Stimulated activated CD8-positive, alpha-beta memory T cell treated with anti-CD3 and anti-CD28 coated beads, Interleukin-7, amount 100 ng/mL, for 48 hours (primary cell): ENCODE measurements around the gene CDH3.
"Not testable (repeated sequence)": the region's sequence is repeated elsewhere in the genome, so short reads cannot be mapped to it uniquely, and the experiment has no call there.

Source experiments
- DNase-seq, 2 donors: peaks; one replicate each; pipeline ENCODE4 v3.0.0-alpha.2; 2020; ENCODE audit warnings: low read depth in 1 of 2; ENCODE audit errors: extremely low read depth in 1 of 2

Gene CDH3

DNA sequence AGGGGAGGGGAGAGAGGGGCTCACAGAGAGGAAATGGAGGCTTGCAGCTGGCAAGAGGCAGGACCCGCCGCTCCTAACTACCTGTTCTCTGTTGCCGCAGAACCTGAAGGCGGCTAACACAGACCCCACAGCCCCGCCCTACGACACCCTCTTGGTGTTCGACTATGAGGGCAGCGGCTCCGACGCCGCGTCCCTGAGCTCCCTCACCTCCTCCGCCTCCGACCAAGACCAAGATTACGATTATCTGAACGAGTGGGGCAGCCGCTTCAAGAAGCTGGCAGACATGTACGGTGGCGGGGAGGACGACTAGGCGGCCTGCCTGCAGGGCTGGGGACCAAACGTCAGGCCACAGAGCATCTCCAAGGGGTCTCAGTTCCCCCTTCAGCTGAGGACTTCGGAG is 53.0 kb downstream of the CDH3 start:
- DNase-seq, result no peak

GRCh38 chr16:68700120-68700519 is 55.0 kb downstream of the CDH3 start:
- DNase-seq, result no peak

DNA sequence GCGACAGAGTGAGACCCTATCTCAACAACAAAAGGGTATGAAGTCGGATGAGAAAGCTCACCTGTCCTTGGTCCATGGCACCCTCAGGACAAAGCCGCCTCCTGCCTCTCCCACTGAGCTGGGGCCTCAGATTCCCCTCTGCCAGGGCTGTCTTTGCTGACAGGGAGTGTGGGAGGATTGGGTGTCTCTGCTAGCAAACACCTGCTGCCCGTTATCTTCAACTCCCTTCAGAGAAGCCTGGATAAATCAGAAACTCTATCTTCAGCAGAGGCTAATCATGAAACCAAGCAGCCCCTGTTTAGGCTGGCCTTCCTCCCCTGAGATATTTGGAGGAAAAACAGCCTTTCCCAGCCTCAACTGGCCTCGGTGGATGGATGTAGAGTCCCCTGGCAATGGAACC is 55.7 kb downstream of the CDH3 start:
- no peak for DNase-seq

- peak; percentile 28 to 42 for DNase-seq
Observed at GRCh38 chr16:68704232-68704867, 59.2 kb downstream of the CDH3 start.

GRCh38 chr16:68707340-68708152 is 62.4 kb downstream of the CDH3 start:
- no peak for DNase-seq

DNA sequence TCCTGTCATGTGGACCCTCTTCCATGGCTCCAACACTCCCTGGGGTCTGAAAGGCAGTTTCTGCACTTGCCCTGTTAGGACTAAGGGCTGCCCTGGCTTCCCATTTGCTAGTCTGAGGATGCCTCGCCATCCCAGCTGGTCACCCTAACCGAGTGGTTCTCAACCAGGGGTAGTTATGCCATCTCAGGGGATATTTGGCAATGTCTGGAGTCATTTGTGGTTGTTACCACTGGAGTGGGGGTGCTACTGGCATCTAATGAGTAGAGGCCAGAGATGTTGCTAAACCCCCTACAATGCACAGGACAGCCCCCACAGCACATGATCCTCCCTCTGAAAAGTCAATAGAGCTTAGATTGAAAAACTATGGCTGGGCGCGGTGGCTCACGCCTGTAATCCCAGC is 65.1 kb downstream of the CDH3 start:
- no peak for DNase-seq

DNA sequence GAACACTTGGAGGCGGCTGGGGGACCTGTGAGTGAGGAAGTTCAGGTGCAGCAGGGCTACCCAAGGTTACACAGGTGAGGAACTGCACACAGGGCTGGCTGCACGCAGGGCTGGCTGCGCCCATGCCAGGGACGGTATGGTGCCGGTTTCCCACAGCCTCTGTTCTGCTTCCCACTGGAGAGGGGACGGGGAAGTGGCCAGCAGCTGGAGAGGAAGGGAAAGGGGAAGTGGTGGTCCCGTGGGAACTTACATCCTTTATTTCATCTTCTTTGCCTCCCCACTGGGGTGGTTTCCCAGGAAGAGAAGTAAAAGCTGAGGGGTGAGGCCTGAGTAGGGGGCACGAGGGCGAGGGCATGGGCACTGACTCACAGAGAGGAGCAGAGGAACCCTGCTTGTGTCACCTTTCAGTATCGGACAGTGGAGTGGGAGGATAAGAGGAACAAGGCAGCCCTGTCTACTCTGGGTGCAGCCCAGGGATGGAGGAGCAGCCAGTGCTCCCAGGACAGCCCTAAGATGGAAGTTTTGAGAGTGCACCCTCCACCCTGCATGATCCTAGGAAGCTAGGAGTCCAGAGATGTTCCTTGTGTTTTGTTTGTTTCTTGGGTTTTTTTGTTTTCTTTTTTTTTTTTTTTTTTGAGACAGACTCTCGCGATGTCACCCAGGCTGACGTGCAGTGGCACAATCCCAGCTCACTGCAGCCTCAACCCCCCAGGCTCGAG is 66.5 kb downstream of the CDH3 start:
- peak in 1 of 2 donors; percentile 11 for DNase-seq

DNA sequence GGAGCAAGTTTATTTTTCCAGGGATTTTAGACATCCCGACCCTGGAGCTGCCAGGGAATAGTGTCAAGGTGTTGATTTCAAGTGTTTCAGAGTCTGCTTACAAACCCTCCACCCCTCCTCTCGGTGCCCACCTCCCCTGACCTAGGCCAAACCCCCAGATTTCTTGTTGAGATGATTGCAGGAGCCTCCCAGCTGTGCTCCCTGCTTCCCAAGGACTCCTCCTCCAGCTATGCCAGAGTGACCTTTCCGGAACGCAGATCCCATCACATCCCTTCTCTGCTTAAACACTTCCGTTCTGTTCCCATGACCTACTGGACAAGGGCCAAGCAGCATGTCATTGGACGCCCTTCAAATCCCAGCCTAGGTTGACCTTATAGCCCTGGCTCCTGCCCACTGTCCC is 68.3 kb downstream of the CDH3 start:
- DNase-seq, result no peak

DNA sequence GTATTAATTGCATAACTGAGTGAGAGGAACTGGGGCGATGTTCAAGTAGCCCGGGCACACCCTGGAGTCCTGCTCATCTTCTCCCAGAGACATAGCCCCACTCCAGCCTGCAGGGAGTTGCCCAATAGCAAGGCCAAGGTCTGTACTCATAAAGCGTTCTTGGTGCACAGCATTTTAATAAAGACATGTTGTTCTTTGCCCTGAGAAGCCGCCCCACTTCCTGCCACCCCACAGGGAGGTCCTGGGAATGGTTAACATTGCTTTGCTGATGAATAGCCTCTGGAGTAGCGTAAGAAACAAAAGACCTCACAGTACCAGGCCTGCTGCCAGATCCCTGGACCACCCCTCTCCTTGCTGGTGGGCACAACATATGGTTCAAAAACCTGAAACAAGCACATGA is 70.4 kb downstream of the CDH3 start:
- DNase-seq, result no peak

- DNase-seq, result not testable (repeated sequence)
Observed at GRCh38 chr16:68716516-68716915, 71.4 kb downstream of the CDH3 start.

DNA sequence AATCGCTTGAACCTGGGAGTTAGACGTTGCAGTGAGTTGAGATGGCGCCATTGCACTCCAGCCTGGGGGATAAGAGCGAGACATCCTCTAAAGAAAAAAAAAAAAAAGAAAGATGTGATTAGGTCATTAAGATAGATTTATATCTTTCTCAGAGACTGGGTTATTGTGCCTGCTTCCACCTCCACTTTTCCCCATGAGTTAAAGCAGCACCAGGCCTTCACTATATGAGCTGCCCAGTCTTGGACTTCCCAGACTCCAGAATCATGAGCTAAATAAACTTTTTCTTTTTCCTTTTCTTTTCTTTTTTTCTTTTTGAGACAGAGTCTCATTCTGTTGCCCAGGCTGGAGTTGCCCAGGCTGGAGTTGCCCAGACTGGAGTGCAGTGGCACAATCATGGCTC is 72.6 kb downstream of the CDH3 start:
- DNase-seq, result no peak

DNA sequence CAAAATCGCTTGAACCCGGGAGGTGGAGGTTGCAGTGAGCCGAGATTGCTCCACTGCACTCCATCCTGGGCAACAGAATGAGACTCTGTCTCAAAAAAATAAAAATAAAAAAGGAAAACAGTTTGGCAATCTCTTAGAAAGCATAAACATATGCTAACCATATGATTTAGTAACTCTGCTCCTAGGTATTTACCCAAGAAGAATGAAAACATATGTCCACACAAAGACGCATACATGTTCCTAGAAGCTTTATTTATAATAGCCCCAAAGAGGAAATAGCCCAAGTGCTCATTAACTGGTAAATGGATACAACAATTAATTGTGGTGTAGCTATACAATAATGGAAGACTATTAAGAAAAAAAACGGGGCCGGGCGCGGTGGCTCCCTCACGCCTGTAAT is 73.5 kb downstream of the CDH3 start:
- DNase-seq, result no peak

GRCh38 chr16:68719993-68720489 is 74.9 kb downstream of the CDH3 start:
- DNase-seq, result no peak

DNA sequence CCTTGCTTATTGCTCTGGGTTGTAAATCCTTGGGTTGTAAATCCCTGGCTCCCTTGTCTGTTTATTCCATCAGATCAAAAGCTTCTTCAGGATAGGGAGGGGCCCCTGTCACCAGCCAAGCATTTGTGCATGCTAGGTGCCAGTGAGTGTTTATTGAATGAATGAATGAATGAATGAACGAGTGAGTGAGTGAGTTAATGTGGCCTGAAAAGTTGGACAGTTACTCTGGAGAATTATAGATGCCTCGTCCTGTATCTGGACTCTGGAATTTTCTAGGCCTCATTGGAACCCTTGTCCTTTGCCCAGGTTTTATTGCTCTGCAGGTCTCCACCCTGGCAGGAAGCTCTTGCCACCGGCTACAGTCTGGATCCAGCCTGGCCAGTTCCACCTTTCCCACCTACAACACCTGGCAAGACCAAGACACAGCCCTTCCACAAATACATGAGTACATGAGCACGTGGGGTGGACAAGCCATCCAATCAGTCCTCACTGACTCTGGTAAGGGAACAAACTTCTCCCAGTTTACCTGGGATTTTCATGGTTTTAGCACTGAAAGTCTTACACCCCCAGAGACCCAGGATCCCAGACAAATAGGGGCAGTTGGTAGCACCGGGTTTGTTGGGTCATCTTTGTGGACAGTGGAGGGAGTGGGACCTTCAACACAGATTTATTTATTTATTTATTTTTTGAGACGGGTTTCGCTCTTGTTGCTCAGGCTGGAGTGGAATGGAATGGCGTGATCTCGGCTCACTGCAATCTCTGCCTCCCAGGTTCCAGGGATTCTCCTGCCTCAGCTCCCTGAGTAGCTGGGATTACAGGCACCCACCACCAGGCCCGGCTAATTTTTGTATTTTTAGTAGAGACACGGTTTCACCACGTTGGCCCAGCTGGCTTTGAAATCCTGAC is 77.3 kb downstream of the CDH3 start:
- DNase-seq, result no peak

GRCh38 chr16:68724797-68725196 is 79.7 kb downstream of the CDH3 start:
- DNase-seq, result no peak

DNA sequence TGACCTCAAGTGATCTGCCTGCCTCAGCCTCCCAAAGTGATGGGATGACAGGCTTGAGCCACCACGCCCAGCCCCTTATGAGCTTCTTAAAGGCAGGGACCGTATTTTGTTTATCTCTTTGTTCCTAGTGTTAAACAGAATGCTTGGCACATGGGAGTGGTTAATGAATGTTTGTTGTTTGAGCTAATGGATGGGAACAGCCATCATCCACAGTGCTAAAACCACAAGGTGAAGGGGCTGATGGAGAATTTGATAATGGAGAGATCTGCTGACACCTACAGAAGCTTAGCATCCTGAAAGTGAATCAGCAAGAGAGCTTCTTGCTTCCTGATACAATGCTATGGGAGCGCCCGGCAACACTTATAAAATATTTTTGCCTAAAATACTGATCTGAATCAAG is 83.4 kb downstream of the CDH3 start:
- no peak for DNase-seq

GRCh38 chr16:68731637-68732036 is 86.5 kb downstream of the CDH3 start:
- DNase-seq, result no peak

- DNase-seq, result no peak
Observed at GRCh38 chr16:68732042-68732680, 87.1 kb downstream of the CDH3 start.

DNA sequence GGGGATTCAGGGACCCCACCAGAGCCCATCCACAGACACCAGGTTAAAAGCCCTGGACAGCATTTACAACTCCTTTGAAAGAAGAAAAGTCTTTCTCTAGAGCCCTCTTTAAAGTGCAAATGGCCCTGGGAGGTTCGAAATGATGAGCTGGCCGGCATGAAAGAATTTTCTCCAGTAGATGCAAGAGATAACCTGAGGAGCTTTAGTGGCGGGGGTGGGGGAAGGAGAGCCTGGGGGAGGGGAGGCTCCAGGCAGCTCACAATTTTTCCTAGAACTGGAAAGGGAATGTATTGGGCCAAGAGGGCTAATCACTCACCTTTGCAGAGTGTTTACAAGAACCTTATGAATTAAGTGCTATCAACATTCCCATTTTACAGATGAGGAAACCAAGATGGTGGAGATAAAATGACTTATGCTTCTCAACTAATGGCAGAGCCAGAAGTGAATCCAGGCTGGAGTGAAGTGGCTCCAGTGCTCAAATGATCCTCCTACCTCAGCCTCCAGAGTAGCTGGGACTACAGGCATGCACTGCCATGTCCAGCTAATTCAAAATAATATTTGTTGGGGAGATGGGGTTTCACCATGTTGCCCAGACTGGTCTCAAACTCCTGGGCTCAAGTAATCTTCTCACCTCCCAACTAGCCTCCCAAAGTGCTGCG is 87.8 kb downstream of the CDH3 start:
- DNase-seq, result no peak

DNA sequence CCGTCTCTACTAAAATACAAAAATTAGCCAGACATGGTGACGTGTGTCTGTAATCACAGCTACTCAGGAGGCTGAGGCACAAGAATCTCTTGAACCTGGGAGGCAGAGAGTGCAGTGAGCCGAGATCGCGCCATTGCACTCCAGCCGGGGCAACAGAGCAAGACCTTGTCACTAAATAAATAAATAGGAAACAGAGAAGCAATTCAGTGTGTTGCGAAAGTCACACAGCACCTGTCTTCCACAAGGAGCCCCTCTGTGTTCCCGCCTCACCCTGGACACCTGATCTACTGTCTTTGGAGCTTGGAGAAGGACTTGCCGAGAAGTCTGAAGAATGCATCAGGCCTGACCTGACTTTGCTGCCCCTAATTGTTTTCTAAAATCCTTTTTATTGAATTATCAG is 88.5 kb downstream of the CDH3 start:
- no peak for DNase-seq
